Daoy (cell line): ENCODE measurements around the gene PKD2L1. TPM values are rescaled to one million over a fixed set of nuclear protein-coding genes. Genes with fewer than 3 reads are reported as not detected.
A peak's percentile ranks its signal among the peaks of the same experiment; 100 is the strongest.
"Not testable (repeated sequence)": the region's sequence is repeated elsewhere in the genome, so short reads cannot be mapped to it uniquely, and the experiment has no call there.

Experiments
- DNase-seq: peaks from one replicate; pipeline ENCODE4 v3.0.0-alpha.2; 2015; ENCODE audit warnings: low read depth
- total RNA-seq: library from RNA; depleted of rRNA; stranded (reverse); fragments of >200 nt; shearing (Covaris generic); gene quantifications from 2 replicates; pipeline ENCODE4 v1.2.3, GENCODE V29; 2014; rRNA removed

The PKD2L1 gene
- total RNA-seq, 1 experiment from 2014 or later, result not detected

DNA sequence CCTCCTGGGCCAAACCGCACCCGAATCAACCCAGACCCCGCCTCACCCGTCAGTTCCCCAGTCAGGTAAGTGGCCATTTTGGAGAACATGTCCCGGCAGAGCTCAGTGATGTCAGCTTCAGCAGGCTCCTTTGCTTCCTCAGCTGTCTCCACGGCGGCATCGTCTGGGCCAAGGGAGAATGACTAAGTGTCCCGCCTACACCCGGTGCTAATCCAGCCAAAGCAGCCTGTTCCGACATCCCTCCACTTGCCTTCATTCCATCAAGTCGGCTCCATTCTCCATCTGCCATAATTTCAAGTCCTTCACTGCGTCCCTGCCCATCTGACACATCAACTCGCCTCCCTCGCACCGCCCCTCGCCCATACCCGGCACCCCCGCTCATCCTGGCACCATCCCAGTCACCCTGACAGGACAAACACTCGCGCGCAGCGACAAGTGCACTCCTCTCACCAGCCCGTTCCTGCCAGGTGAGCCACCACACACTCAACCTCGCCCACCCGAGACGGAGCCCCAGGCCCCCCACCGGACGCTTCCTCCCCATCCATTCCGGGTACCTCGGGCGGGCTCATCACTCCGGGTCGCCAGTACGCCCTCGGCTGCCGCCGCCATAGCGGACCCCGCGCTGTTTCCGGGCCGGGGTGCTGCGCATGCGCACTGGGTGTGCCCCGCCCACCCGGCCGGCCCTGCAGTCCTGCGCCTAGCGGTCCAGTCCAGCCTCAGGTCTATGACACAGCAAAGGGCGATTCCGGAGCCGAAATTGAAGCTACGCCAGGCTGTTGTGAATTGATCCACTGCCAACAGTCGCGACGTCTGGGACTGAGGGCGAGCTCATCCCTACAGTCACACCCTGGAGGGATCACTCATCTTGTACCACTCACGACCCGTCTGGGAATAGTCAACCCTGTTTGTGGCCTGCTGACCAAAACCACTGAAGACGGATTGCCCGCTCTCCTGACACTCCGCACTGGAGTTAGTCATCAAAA lies 43.7 kb downstream of the PKD2L1 start, which contains the start of gene BLOC1S2:
Gene BLOC1S2, minus strand, starts transcription at position 630 of the 983 bp plus-strand sequence. Its CDS starts 21 bp downstream, at position 609.
- peak; percentile 90 for DNase-seq

DNA sequence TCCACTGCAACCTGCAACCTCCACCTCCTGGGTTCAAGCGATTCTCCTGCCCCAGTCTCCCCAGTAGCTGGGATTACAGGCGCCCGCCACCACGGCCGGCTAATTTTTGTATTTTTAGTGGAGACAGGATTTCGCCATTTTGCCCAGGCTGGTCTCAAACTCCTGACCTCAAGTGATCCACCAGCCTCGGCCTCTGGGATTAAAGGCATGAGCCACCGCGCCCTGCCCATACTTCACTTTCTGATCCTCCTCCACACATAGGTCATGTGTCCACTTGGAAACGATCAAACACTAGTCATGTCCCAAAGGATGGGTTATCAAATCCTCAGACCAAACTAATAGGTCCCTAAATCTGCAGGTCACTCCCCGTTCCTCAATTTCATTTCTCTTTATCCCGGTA lies 44.7 kb downstream of the PKD2L1 start:
- DNase-seq, result not testable (repeated sequence)

GRCh38 chr10:100282907-100283306 lies 47.1 kb downstream of the PKD2L1 start:
- DNase-seq, result no peak

DNA sequence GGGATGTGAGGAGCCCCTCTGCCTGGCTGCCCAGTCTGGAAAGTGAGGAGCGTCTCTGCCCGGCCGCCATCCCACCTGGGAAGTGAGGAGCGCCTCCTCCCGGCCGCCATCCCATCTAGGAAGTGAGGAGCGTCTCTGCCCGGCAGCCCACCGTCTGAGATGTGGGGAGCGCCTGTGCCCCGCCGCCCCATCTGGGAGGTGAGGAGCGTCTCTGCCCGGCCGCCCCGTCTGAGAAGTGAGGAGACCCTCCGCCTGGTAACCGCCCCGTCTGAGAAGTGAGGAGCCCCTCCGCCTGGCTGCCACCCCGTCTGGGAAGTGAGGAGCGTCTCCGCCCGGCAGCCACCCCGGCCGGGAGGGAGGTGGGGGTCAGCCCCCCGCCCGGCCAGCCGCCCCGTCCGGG lies 53.1 kb downstream of the PKD2L1 start:
- DNase-seq, result not testable (repeated sequence)

- peak; percentile 85 for DNase-seq
Observed at GRCh38 chr10:100267239-100268104, 62.6 kb downstream of the PKD2L1 start, which contains the start of gene CWF19L1. Gene CWF19L1, minus strand, starts transcription at chr10:100267638. Its CDS starts 45 bp downstream, at chr10:100267593.

DNA sequence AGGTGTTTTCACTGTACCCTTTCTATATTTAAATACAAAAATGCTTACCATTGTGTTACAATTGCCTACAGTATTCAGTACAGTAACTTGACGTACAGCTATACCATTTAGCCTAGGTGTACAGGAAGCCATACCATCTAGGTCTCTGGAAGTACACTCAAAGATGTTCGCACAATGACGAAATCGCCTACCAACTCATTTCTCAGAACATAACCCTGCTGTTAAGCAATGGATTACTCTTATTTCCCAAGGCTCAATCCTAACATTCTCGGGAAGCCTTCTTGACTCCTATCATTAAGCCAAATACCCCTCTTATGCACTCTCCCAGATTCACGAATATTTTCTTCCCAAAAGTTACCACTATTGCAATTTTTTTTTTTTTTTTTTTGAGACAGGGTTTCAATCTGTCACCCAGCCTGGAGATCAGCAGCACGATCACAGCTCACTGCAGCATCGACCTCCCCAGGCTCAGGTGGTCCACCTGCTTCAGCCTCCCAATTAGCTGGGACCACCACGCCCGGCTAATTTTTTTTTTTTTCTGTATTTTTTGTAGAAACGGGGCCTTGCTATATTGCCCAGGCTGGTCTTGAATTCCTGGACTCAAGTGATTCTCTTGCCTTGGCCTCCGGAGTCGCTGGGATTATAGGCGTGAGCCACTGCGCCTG lies 64.1 kb downstream of the PKD2L1 start:
- DNase-seq, result no peak

- no peak for DNase-seq
Observed at GRCh38 chr10:100254191-100254590, 75.8 kb downstream of the PKD2L1 start.

GRCh38 chr10:100253041-100253440 lies 77.0 kb downstream of the PKD2L1 start:
- no peak for DNase-seq

- DNase-seq, result no peak
Observed at GRCh38 chr10:100248820-100249219, 81.2 kb downstream of the PKD2L1 start.

DNA sequence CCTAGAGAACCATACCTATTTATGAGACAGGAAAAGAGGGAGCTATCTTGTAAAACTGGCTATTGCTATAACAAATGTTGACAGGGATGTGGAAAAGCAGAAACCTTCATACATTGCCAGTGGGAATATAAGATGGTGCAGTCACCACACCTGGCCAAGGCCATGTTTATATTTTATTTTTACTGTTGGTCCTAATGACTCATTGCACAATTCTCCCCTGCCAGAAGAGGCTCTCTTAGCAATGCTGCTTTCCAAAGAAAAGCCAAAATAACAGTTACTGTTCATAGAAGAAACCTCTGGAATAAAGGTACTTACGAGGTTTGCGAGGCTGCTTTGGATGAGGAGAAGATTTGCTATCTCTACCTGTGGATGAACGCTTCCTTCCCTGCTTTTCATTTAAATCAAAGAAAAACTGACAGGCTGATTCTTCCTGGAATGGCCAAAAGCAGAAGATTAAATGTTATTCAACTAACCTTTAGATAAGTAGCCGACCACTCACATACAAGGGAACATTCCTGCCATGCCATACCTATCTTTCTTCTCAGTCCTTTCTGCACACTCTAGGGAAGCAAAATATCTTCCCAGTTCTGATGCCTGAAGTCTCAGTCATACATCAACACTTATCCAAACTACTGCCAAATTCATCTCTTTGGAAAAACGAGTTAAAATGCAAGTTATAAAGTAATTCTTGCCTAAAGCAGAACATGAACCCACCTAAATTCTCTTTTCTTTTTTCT lies 84.4 kb downstream of the PKD2L1 start:
- no peak for DNase-seq

GRCh38 chr10:100239851-100240250 lies 90.2 kb downstream of the PKD2L1 start:
- no peak for DNase-seq

GRCh38 chr10:100238429-100238828 lies 91.6 kb downstream of the PKD2L1 start:
- no peak for DNase-seq

Other genes with a start within 250 kb of the PKD2L1 start
- gene CPN1, start 248.4 kb downstream of the PKD2L1 start, total RNA-seq, result not detected in 2 replicates
- 24.5 and 28.5 TPM in 2 replicates for gene ERLIN1, start 144.2 kb downstream of the PKD2L1 start, total RNA-seq
- 36.6 and 39.0 TPM in 2 replicates for gene CHUK, start 100.6 kb downstream of the PKD2L1 start, total RNA-seq
- gene CWF19L1, start 62.6 kb downstream of the PKD2L1 start, total RNA-seq, result 40.4 and 41.1 TPM in 2 replicates
- gene BLOC1S2, start 43.5 kb downstream of the PKD2L1 start, total RNA-seq, result 67.8 and 71.7 TPM in 2 replicates
- 45.2 and 46.5 TPM in 2 replicates for gene SCD, start 17.0 kb upstream of the PKD2L1 start, total RNA-seq
- not detected in 2 replicates for gene WNT8B, start 132.8 kb upstream of the PKD2L1 start, total RNA-seq
- 0.27 and 0.34 TPM in 2 replicates for gene SEC31B, start 189.6 kb upstream of the PKD2L1 start, total RNA-seq
- gene NDUFB8, start 199.6 kb upstream of the PKD2L1 start, total RNA-seq, result 138 and 147 TPM in 2 replicates
- 3.6 and 4.6 TPM in 2 replicates for gene HIF1AN, start 205.7 kb upstream of the PKD2L1 start, total RNA-seq